Urothelium cell line (cell line): ENCODE measurements around the gene PARVB.

Experiments
- DNase-seq: peaks from one replicate; pipeline ENCODE4 v3.0.0; 2011; ENCODE audit warnings: low spot score, mixed read lengths
- FAIRE-seq: peaks from 2 replicates; lab custom pipeline; 2011; peaks lifted over from hg19 to GRCh38; lab: Jason Lieb, UNC

PARVB gene, protein sequence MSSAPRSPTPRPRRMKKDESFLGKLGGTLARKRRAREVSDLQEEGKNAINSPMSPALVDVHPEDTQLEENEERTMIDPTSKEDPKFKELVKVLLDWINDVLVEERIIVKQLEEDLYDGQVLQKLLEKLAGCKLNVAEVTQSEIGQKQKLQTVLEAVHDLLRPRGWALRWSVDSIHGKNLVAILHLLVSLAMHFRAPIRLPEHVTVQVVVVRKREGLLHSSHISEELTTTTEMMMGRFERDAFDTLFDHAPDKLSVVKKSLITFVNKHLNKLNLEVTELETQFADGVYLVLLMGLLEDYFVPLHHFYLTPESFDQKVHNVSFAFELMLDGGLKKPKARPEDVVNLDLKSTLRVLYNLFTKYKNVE

DNA sequence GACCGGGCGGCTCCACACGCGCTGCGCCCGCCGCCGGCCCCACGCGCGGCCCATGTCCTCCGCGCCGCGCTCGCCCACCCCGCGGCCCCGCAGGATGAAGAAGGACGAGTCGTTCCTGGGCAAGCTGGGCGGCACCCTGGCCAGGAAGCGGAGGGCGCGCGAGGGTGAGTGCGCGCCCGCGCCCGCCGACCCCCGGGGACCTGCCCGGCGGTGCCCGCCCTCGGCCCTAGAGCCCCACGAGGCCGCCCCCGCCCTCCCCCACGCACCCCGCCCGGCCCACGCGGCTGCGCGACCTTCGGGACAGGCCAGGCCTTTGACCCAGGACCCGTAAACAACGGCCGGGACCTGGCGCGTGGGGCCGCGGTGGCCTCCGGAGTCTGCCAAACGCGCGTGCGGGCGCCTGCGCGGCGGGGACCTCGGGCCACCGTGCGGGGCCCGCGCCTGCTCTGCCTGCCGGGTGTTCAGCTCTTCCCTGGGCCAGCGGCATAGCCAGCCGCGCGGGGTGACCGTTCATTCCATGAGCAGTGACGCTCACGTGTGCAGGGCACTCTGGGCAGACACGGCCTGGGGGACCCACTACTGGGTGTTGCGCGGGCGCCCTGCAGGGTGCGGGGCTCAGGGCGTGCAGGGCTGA lies at the start of gene PARVB:
PARVB (plus strand) TSS at position 15 of the 634 bp plus-strand sequence; CDS start at position 53, 38 bp downstream.
- FAIRE-seq = no peak
- peak; percentile 47 for DNase-seq

DNA sequence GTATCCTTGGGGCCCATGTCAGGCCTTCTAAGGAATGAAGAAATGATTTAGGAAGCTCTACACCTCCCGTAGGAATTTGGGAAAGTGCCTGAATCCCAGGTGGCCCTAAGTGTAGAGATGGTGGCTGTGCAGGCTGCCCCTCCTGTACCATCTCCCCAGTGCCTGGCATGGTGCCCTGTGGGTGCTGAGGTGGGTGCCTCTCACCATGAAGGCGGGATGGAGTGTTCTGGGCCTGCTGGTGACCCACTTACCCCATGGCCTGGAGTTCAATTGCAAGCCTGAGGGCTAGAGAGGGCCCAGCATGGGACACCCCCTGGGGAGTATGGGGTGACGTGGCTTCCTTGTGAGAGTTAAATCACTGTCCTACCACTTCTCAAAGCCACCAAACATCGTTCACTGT lies 49.1 kb upstream of the PARVB start:
- DNase-seq (no peak), FAIRE-seq (no peak)

DNA sequence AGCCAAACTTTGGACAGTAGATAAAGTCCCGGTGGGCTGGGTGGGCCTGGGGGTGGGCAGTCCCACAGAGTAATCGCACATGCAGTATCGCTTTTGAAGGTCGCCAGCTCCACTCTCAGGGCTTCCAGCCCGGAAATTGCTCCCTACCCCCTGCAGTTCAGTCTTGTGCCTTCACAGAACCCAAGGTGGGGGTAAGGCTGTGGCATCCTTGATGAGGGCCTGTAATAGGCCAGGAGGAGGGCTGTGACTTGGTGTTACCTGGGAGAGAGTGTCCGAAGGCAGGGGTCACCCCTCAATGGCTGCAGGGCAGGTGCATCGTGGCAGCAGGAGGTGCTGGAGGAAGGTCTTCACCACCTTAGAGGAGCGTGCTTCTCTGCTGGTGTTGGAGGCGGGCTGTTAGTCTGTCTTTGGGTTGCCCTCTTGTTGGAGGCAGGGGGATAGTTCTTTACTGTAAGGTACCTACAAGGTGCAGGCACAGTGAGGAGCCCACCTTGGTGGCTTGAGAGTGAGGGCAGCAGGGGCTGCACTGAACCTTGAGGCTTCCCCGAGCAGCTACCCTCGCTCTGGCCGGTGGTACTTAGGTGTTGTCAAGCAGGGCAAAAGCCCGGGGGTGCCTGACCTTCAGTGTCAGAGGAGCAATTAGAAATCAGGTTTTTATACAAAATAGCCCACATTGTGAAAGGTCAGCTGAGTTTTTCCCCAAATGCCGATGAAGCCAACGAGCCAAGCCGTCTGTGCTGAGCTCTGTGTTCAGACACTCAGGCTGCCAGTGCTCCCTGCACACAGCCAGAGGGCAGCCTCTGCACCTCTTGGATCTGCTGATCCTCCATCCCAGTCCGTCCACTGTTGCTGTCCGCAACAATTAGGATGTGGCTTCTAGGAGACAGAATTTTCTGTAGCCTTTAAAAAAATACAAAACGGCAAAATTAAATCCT lies 47.0 kb upstream of the PARVB start:
- no peak for FAIRE-seq

DNA sequence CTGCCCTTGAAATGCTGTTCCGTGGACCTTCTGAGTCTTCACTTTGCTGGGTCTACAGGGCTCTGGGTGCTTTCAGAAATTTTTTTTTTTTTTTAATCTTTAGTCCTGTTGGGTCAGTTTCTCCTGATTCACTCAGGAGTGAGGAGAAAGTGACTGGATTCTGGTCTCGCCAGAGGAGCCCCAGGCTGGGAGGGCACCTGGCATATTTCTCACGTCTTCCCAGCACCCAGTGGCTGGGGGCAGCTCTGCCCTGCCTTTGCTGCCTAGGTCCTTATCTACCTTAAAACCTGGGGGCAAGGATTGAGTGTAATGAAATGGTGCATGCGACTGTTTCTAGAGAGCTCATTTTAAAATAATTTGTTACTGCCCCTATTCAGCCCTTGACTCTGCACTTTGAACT lies 45.5 kb upstream of the PARVB start:
- DNase-seq (no peak), FAIRE-seq (no peak)

More for the DNA sequence above, 47.0 kb upstream of the PARVB start:
- no peak for DNase-seq

DNA sequence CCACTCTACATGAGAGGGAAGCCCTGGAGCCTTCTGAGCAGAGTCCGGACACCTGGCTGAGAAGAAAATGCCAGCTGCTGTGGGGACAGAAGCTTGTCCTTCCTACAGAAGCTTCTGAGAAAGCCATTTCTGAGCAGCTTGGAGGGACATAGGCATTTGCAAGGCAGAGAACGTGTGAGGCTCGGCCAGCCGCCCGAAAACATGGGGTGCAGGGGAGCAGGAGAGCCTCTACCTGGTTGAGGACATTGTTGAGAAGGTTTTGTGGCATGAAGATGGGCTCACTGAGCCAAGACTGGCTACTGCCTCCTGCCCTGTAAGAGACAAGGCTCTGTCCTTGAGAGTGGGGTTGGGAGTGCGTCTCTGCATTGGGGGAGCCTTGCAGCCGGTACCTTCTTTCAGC lies 43.5 kb upstream of the PARVB start:
- no peak for FAIRE-seq
- no peak for DNase-seq

DNA sequence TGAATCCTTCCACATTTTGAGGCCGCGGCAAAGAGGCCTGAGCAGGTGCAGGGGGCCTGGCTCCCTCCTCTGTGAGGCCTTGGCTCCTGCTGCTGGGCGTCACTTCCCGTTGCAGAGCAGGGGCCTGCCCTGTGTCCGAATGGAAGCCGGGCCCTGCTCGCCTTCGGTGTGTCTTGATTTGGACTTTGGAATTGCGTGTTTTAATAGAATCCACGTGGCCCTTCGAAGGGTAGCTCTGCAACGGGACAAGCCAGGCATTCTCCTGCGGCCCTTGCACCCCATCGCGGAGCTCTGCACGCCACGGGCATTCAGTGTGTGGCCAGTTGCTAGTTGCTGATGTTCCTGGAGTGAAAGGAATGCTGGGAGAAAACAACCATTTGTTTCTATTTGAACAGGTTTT lies 43.1 kb upstream of the PARVB start:
- no peak for DNase-seq
- no peak for FAIRE-seq

DNA sequence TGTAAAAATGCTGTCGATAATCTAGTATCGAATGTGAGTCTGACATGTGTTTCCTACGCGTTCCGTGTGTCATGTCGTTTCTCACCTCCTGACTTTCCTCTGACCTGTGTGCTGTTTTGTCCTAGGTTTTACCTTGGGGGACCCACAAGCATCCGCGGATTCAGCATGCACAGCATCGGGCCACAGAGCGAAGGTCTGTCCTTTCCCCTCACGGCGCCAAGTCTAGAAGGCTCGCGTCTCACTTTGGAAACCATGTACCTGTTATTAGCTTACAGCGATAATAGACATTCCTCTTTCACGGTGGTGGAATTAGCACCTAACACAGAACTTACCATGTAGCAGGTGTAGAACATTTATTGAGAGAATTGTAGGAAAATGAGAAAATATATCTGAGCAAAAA lies 40.3 kb upstream of the PARVB start:
- DNase-seq (no peak), FAIRE-seq (no peak)

DNA sequence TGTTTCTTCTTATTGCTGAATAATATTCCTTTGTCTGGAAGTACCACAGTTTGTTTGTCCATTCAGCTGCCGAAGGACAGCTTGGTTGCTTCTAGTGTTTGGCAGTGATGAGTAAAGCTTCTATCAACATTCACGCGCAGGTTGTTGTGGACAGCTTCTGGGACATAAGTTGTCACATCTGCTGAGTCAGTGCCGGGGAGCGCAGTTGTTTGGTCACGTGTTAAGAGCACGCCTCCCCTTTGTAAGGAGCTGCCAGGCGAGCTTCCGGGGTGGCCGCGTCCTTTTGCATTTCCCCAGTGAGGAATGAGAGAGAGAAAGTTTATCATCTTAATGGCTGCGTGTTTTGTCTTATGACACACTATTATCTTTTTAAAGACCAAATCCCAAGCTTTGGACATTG lies 38.6 kb upstream of the PARVB start:
- FAIRE-seq (no peak), DNase-seq (no peak)

DNA sequence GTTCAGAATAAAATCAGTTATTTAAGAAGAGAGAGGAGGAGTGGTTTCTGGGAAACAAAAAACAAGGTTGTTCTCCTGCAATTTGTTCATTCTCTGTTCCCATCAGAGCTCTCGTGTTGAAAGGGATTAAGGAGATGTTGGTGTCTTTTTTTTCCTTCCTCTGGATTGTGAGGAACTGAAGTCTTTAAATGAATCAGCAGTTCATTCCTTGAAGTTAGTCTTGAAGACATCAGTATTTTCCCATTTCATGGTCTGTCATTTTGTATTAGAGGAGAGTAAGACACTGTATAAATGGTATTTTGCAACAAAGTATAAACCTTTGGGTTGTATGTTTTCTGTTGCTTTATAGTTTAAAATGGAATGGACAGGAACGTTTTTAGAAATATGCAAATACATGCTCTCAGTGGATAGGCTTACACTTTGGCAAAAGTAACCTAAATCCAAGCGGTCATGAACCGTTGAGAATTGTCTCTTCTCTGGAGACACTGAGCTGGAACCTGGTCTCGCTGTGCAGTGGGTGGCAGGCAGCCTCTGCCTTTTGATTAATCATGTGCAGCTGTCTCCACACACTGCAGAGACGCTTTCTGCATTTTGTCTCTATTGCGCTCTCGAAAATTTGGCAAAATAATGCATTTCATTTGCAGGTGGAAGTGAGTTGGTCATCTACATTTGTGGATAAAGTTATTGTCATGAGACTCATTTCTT lies 35.8 kb upstream of the PARVB start:
- DNase-seq (no peak), FAIRE-seq (no peak)

DNA sequence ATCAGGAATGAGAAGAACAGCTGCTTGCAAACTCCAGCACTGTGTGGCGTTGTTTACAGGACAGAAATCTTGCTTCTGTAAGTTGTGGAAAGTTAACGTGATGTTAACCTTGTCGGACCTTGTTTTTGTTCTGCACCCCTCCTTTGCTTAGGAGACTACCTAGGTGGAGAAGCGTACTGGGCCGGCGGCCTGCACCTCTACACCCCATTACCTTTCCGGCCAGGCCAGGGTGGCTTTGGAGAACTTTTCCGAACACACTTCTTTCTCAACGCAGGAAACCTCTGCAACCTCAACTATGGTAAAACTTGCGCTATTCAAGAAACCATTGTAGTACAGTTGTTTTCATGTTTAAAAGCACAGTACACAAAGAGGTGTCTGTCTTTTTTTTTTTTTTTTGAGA lies 35.1 kb upstream of the PARVB start:
- no peak for FAIRE-seq

DNA sequence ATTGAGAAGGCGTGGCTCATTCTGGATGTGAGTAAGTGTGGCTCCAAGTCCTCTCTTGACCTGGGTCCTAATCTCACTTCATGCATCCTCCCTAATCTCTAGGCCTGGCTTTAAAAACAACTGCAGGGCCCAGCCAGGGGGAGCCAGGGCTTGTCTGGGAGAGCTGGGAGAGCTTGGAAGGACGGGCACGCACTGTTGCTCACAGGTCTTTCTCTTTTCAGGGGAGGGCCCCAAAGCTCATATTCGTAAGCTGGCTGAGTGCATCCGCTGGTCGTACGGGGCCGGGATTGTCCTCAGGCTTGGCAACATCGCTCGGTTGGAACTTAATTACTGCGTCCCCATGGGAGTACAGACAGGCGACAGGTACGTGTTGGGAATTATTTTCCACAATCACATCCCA lies 34.1 kb upstream of the PARVB start:
- DNase-seq = no peak
- no peak for FAIRE-seq

More for the DNA sequence above, 35.1 kb upstream of the PARVB start:
- no peak for DNase-seq

DNA sequence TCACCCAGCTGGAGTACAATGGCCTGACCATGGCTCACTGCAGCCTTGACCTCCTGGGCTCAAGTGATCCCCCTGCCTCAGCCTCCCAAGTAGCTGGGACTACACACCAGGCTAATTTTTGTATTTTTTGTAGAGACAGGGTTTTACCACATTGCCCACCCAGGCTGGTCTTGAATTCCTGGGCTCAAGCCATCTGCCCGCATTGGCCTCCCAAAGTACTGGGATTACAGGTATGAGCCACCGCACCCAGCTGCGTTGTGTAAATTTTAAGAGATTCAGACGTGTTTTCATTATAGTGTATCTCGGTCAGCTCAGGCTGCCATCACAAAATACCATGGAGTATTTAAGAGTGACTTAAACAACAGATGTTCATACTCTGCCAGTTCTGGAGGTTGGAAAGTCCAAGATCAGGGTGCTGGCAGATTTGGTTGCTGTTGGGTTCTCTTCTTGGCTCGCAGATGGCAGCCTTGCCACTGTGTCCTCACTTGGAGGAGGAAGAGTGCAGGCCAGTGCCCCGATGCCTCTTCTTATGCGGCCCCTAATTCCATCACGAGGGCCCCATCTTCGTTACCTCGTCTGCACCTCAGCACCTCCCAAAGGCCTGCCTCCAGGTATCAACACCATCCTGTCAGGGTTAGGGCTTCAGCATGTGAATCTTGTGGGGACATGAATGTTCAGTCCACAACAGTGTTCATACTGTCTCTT lies 32.6 kb upstream of the PARVB start:
- FAIRE-seq (no peak), DNase-seq (no peak)

DNA sequence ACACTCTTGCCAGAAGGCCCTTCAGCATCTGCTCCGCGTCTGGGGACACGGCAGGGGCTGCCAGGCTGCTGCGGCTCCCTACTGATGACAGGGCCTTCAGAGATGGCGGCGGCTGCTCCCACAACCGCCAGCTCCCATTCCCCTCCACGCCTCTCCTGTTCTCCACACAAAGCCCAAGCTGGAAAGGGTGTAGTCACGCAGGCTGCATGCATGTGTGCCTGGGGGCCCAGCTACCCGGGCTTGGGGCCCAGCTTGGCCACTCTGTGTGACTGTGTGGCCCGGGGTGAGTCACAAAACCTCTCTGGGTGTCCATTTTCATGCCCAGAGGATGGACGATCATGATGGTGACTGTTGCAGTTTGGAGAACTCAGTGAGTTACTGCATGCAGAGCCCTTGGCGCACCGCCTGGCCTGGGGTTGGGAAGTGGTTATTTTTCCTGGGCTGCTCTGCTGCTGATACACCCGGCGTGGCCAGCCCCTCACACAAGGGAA lies 31.7 kb upstream of the PARVB start:
- DNase-seq (no peak), FAIRE-seq (peak; percentile 5)

DNA sequence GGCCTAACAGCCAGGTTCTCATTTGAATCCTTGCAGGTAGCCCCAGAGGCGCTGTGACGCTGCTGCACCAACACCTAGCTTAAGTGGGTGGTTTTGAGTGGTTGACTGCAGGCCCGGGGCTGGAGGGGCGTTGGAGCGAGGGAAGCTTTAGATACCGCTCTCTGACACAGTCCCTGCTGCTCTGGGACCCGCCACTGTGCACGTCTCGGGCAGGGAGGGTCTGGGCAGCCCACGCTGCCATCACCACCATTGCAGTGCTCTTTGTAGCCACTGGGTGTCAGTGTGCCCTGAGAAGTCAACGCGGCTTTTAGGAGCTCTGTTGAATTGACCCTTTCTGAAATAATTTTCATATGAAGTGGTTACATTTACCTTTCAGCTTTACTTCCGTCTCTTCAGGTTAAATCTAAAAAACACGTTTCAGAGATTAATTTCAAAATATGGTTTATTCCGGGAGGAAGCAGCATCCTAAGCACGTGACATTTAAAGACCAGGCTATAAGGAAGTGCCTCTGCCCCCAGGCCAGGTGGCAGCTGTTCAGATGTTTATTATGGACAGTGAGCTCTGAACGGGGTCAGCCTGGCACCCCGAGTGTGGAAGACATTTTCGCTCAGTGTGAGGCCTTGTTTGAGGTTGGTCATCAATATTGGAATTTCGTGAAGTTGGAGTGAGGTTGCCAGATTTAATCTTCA lies 30.9 kb upstream of the PARVB start:
- peak; percentile 40 for FAIRE-seq

DNA sequence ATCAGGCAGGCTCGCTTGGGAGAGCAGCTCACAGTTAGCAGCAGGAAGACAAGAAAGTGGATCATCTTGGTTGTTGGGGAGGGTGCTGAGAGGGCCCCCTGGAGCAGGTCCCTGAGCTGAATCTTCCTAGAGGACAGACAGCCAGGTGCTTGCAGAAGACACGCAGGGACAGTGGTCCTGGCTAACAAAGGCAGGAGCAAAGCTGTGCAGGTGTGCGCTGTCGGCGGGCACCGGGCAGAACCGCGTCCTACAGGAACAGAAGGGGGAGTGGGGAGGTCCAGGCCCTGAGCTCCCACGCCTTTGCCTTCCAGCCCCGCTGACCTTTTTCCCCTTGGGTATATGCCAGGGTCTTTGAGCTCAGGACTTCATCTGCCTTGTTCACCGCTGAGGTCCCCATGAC lies 30.1 kb upstream of the PARVB start:
- FAIRE-seq (no peak), DNase-seq (no peak)

More for the DNA sequence above, 30.9 kb upstream of the PARVB start:
- peak; percentile 77 for DNase-seq

DNA sequence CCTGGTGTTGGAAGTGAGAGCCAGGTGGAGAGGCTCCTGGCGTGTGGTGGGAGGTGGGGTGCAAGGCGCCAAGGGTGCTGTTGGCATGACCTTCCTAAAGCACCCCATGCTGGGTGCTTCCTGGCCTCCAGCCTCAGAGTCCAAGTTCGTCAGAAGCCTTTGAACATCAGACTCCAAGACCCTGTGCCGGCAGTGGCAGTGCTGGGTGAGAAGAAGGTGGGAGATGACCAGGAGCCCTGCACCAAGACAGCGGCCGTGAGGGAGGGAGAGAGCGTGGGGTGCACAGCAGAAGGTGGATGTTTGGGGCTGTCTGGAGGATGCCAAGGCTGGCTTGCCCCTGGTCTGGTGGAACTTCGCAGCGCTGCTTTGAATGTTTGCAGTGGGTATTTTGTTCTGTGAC lies 29.7 kb upstream of the PARVB start:
- DNase-seq = no peak
- no peak for FAIRE-seq

DNA sequence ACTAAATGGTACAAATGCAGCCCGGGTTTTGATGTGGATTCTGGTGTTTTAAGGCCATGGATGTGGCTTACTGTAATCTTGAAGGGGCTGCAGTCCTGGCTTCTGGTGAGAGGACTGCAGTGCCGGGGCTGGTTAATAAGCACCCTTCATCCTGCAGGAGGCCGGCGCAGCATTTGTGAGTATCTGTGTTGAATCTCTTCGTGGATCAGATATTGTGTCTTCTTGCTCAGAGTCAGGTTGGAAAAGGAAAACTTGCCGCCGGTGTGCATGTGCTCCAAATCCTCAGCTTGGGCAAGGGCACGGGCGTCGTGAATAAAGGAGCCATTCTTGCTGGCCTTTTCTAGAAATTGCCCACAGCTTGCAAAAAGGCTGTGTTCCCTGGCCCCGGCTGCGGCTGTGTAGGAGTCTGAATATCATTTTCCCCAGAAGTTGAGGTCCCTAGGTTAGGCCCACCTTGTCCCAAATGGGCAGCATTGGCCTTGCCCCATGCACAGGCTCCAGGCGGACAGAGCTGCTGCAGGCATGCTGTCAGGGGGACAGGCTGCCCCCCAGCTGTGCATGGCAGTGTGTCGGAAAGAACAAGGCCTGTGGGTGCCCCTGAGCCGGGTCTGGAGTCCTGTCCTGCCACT lies 28.9 kb upstream of the PARVB start:
- FAIRE-seq (no peak), DNase-seq (no peak)

DNA sequence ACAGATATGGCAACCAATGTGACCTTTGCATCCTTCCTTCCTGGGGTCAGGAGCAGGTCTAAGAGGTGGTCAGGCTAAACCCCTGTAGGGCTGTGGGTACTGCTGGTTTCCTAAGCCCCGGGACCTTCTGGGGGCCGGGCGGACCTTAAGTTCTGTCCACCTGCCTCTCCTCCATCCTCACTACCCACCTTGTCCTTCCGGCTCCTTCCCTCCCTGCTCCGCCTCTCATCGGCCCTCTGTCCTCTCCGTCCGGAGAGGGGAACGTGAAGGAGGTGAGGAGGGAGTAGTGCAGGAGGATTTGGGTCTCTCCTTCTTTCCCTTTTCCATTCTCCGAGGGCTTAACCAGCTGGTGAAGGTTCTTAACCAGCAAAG lies 28.3 kb upstream of the PARVB start:
- FAIRE-seq = no peak
- no peak for DNase-seq
